Uterus (tissue), 2 donors: Measurements from ENCODE around the gene WWOX.

ENCODE experiments used
- POLR2A ChIP-seq, 2 donors: fragments of 450-650 bp; IDR thresholded peaks; one replicate each; pipeline ENCODE4 v1.6.1; 2016; ENCODE audit warnings: antibody characterized with exemption in 2 of 2, mild to moderate bottlenecking in 1 of 2, moderate library complexity in 1 of 2
- TF ChIP-seq, protein P1 (sequence below), 4 experiments: fragments of 200-600 bp in 2 of 4; fragments of 450-650 bp in 2 of 4; sonication (generic) in 2 of 4; IDR thresholded peaks; one replicate each; pipeline ENCODE4 v1.5.1; 2016 to 2019; ENCODE audit warnings: antibody characterized with exemption in 4 of 4, mild to moderate bottlenecking in 2 of 4, moderate library complexity in 1 of 4

DNA sequence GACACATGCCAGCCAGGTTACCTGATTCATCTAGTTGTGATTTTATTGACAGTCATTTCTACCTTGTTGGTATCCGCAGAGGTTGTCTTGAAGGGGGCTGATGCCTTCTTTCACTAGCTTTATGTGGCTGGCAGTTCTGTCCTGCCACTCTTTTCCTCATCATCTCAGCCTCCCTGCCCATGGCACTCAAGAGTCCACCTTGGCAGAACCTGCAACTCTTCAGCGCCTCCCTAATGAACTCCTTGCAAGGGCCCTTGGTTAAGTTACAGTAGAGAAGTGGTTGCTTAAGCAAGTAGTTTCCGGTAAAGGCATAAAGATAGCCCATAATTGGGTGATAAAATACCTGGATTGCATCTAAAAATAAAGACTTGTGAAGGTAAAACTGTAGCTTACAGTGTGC is 489.9 kb downstream of the WWOX start:
- TF ChIP-seq, protein P1, sequence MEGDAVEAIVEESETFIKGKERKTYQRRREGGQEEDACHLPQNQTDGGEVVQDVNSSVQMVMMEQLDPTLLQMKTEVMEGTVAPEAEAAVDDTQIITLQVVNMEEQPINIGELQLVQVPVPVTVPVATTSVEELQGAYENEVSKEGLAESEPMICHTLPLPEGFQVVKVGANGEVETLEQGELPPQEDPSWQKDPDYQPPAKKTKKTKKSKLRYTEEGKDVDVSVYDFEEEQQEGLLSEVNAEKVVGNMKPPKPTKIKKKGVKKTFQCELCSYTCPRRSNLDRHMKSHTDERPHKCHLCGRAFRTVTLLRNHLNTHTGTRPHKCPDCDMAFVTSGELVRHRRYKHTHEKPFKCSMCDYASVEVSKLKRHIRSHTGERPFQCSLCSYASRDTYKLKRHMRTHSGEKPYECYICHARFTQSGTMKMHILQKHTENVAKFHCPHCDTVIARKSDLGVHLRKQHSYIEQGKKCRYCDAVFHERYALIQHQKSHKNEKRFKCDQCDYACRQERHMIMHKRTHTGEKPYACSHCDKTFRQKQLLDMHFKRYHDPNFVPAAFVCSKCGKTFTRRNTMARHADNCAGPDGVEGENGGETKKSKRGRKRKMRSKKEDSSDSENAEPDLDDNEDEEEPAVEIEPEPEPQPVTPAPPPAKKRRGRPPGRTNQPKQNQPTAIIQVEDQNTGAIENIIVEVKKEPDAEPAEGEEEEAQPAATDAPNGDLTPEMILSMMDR (IDR thresholded peaks at IDR 0.05), result no peak
- TF ChIP-seq POLR2A (IDR thresholded peaks at IDR 0.05), result no peak
